ENCODE results near the gene TMC6.

GRCh38 chr17:78146471-78146869 is 17.9 kb upstream of the TMC6 start:
- TF ChIP-seq MAFG (CRISPR knock-in tag; IDR thresholded peaks at IDR 0.05) (no peak), TFAP4 (IDR thresholded peaks at IDR 0.05; ENCODE audit: borderline replicate concordance, low read depth) (no peak)

All from HepG2 (cell line).